COR-L47 (cell line): Measurements from ENCODE around the gene C1orf167.

ENCODE experiments used
- DNase-seq: peaks from one replicate; lab custom pipeline; 2025; lab: John Stamatoyannopoulos, UW

Gene C1orf167

DNA sequence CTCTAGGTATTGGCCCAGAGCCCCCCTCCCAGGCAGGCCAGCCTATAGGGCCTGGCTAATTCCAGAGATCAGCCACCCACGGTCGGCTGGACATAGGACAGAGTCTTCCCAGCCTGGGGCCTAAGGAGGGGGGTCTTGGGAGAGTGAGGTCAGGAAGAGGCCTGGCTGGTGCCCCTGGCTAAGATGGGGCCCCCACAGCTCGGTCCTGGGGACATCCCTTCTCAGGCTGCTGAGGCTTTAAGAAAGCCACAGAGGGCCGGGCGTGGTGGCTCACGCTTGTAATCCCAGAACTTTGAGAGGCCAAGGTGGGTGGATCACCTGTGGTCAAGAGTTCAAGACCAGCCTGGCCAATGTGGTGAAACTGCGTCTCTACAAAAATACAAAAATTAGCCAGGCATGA lies 2.5 kb downstream of the C1orf167 start:
- no peak for DNase-seq

DNA sequence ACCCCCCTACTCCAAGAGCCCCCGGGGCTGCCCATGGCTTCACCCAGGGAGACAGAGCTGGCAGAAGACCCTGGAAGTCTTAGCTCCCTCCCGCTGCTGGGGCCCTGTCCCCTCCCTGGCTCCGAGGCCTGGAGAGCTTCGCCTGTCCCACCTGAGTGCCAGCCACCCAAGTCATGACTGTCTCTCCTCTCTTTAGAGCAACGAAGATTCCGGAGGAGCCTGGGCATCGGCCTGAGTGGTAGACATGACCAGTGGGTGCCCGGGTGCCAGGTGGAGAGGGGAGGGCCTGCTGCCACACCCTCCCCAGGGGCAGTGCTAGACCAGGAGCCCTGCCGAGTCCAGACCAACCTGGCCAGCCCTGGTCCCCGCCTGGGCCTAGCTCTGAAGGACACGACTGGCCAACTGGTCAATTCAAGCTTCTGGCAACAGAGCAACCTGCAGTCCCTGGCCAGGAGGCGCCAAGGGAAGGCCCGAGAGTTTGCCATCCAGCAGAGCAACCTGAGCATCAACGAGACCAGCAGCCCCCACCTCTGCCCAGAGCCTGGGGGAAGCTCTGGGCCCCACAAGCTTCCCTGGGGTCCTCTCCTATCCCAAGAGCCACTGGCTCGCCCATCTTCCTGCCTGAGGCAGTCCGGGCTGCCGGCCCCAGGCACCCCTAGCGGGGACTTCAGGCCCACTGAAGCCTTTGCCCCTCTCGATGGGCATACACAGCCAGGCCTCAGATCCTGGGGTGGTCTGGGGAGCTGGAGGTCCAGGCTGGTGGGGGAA lies 3.9 kb downstream of the C1orf167 start:
- DNase-seq = no peak

DNA sequence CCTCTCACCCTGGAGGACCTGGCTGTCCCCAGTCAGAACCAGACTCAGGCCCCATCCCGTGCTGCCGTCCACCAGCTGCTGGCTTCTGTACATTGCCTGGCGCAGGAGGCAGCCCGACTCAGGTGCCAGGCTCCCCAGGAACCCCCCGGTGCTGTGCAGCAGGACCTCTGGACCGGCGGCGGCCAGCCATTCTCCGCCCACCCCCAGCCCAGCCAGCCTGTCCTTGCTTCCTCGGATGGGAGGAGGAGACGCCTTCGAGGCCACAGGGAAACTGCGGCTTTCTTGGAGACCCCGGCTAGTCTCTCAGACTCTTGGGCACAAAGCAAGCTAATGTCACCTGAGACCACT lies 4.4 kb downstream of the C1orf167 start:
- DNase-seq = no peak

DNA sequence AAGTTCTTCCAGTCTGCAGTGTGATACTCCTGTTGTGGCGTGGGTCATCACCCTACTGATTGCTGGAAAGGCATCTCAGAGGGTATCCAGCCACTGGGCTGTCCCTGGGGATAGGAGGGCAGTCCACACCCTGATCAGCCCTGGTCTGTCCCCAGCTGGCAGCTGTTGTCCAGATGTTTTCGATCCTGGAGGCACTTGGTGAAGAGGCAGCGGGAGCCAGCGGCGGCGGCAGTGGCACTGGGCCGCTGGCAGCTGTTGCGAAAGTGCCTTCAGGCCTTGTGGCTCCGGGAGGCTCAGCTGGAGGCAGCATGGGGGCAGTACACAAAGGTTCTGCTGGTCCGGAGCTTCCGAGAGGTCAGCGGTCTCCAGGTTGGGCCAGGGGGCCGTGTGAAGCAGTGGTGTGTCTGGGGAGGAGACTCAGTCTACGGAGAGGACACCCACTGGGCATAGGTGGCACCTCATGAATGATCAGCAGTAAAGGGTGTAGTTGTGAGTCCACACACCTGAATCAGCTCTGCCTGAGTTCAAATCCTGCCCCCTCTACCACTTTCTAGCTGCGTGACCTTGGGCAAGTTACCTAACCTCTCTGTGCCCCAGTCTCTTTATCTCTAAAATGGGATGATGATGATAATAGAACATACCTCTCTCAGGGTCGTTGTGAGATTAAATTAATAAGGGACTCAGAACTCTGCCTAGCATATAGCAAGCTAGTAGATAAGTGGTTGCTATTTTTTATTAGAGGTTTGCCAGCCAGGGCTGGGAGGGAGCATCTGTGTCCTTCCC lies 6.1 kb downstream of the C1orf167 start:
- DNase-seq = no peak

DNA sequence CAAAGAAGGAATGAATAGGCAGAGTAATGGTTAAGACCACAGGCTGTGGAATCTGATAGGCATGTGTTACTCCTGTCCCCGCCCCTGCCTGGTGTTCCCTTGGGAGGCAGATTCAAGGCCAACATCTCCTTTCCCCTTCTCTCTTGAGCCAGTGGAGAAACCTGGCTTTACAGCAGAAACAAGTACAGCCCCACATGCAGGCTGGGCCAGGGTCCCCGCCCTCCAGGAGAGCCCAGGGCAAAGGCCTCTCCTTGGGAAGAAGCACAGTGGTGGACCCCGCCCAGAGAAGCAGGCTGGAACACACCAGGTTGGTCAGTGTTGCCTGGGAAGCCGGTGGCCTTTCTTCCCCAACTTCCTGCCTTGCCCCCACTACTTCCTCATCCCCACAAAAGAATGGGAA lies 6.8 kb downstream of the C1orf167 start:
- DNase-seq = no peak

DNA sequence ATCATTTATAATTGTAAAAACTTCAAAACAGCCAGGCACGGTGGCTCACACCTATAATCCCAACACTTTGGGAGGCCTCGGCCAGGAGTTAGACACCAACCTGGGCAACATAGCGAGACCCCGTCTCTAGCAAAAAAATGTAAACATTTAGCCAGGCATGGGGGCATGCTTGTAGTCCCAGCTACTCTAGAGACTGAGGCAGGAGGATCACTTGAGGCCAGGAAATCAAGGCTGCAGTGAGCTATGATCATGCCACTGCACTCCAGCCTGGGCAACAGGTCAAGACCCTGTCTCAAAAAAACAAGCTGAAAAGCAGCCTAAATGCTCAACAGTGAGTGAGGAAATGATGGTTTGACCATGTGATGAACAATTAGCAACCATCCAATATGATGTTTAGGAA lies 7.3 kb downstream of the C1orf167 start:
- DNase-seq = no peak

DNA sequence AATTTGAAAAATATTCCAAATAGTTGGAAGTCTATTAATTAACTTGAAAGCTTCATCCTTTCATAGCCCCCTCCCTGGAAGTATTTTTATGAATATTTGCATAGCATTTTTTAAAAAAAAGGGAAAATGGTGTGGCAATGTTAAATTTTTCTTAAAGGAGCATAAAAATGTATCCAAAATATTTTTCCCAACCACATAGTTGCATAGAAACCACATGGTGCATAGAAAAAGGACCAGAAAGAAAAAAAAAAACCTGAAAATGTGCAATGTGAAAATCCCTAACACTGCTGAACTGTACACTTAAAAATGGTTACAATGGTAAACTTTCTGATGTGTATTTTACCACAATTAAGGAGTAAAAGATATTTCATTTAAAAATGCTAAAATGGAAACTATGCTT lies 8.0 kb downstream of the C1orf167 start:
- no peak for DNase-seq

DNA sequence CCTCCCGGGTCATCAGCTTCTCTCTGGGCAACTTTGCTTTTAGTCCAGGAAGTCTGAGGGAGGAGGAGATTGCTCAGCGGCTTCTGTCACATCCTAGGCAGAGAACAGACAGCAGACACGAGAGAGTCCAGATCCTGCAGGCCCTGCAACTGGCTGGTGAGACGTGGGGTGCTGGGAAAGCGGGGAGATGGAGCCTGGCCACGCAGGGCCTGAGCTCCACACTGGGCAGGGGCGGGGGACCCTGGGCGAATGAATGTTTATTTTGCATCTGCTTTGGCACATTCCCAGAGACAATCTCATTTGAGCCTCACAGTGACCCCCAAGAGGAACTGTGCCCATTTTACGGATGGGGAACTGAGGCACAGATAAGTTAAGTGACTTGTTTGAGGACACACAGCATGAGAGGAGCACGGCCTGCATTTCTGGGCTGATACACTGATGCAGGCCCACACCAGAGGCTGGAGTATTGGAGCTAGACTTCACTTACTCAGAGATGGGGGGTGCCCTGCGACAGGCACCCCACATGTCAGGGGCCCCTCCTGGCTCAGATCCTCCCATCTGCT lies 9.6 kb downstream of the C1orf167 start:
- DNase-seq = no peak

DNA sequence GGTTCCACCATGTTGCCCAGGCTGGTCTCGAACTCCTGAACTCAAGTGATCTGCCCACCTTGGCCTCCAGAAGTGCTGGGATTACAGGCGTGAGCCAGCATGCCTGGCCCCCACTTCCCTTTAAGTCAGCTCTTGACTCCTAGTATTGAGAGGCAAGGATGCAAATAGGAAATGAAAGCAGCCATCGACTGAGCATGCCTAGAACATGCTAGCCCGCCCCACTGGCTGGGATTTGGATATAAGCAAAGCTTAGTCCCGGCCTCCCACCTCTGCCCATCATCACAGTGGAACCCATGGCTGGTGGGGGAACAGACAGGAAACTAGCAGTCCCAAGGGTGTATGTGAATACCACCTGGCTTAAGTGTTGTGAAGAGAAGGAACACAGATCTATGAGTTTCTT lies 10.5 kb downstream of the C1orf167 start:
- DNase-seq = no peak

DNA sequence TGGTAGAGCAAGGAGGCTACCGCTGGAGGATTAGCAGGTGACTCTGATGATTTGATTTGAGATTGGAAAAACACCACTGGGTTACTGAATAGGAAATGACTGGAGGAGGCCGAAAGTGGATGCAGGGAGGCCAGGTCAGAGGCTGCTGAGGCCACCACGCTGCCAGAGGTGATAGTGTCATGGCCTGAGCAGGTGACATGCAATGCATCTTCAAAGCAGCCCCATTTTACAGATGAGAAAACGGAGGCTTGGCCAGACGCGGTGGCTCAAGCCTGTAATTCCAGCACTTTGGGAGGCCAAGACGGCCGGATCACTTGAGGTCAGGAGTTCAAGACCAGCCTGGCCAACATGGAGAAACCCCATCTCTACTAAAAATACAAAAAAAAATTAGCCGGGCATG lies 12.8 kb downstream of the C1orf167 start:
- DNase-seq = no peak

DNA sequence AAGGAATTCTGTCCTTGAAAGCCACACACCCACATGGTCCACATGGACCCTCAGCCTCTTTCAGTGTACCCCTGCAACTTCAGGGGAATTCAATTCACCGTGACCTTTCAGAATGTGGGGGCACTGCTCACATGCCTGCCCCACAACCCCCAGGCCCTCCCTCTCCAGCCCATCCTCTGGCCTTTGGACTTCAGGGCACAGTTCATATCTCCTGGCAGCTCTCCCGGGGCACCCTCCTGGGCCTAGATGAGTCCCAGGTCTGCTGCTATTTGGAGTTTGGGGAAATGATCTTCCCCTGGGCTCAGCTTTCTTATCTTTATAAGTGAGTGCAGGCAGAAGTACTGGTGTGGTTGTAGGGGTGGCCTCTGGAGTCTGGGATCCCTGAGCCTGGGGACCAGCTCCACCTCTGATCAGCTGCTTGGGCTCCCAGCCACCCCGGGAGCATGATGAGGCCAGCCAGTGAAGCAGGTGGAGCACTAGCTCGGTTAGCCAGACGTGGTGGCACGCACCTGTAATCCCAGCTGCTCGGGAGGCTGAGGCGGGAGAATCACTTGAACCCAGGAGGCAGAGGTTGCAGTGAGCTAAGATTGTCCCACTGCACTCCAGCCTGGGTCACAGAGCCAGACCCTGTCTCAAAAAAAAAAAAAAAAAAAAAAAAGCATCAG lies 15.8 kb downstream of the C1orf167 start:
- no peak for DNase-seq

DNA sequence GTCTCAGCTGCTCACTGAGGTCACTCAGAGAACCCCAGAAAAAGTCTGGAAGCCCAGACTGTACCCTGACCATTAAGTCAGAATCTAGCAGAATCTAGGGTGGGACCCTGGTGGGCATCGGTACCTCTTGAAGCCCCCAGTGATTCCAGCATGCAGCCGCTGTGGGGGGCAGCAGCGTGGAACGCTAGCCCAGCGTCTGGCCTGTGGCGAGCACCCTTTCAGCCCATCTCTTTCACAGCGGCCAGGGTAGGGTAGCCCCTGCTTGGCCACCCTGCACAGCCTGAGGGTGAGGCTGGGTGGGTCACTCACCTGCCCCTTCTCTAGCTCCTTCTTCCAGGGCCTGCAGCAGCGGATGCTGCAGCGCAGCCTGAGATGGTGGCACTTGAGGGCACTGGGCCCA lies 16.3 kb downstream of the C1orf167 start:
- no peak for DNase-seq

DNA sequence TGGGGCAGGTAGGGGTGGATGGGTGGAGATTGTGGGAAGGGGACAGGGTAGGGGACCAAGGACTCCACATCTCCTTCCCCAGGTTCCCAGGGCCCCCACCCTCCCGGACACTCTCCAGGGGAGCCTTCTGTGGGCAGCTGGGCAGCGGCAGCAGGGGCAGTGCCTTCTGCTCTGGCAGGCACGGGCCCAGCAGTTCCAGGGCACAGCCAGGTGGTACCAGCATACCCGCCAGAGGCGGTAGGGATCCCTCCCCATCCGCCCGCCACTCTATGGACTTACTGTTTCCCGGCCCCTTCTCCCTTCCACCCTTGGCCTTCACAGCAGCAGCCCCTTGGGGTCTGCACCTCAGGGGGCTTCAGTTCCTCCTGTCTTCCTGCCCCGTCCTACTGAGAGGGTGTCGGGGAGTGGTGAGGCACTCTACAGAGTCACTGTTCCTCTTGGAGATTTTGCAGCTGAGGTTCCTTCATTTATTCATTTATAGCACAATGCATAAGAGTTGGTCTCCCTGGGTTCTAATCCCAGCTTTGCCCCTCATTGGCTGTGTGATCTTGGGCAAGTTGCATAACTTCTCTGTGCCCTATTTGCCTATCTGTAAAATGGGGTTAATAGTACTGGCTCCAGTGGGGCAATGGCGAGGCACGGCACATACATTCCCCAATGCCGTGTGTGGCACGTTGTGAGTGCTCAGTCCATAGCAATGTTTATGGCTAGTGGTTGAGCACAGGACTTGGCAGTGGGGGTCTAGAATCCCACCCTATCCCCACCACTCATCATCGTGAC lies 17.0 kb downstream of the C1orf167 start:
- DNase-seq = no peak

DNA sequence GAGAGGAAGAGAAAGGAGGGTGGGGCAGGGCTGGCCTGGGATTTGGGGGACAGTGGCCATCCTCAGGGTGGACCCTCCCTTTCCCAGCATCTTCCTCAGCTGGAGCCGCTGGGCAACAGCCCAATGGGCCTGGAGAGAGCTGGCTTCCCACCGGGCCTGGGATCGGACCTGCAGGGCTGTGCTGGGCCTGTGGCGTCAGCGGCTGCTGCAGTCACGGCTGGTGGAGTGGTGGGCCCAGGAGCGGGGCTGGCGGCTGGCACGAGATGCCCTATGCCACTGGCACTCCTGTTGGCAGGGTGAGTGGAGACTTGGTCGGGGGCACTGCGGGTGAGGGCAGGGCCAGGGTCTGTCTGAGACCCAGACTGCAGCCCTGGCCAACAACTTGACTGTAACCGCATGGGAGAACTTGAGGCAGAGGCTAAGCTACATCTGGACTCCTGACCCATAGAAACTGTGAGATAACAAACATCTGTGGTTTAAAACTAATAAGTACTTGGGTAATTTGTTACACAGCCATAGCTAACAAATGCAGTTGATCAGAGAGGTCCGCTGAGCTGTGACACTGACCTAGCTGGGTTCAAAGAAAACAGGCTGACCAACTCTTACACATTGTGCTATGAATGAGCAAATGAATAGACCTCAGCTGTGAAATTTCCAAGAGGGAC lies 17.9 kb downstream of the C1orf167 start:
- DNase-seq = no peak

DNA sequence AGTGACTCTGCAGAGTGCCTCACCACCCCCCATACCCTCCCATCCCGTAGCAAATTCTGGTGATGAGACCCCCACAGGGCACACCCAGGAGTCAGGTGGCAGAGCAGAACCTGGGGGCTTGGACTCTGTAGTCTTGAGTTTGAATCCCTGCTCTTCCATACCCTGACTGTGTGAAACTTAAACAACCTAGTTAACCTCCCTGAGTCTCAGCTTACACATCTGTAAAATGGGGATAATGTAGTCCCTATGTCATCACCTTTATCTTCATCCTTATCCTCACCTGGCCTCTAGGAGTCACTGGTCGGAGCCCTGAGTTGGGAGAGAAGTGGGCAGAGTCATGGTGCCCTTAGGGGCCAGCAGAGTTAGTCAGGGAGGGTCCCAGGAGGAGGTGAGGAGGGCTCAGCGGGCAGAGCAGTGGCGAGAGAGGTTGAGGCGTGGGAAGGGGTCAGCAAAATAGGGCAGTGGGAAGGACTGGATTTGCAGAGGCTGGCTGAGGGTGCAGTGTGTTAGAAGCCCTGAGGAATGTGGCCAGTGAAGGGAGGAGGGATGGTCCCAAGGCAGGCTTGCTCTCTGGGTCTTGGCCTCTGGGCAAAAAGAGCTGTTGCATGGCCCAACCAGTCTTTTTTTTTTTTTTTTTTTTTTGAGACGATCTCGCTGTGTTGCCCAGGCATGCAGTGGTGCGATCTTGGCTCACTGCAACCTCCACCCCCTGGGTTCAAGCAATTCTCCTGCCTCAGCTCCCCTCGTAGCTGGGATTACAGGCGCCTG lies 18.6 kb downstream of the C1orf167 start:
- no peak for DNase-seq

DNA sequence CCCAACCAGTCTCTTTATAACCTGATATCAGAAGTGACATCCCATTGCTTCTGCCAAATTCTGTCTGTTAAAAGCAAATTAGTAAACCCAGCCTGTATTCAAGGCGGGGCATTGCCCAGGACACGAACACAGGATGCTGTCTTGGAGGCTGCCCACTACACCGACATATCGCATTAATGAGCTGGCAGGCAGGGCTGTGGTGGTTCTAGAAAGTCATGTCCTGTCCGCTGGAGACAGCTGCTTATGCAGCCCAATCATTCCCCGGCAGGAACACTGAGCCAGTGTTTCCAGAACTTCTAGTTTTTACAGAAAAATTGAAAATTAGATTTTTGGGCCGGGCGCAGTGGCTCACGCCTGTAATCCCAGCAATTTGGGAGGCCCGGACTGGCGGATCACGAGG lies 19.3 kb downstream of the C1orf167 start:
- DNase-seq = no peak

DNA sequence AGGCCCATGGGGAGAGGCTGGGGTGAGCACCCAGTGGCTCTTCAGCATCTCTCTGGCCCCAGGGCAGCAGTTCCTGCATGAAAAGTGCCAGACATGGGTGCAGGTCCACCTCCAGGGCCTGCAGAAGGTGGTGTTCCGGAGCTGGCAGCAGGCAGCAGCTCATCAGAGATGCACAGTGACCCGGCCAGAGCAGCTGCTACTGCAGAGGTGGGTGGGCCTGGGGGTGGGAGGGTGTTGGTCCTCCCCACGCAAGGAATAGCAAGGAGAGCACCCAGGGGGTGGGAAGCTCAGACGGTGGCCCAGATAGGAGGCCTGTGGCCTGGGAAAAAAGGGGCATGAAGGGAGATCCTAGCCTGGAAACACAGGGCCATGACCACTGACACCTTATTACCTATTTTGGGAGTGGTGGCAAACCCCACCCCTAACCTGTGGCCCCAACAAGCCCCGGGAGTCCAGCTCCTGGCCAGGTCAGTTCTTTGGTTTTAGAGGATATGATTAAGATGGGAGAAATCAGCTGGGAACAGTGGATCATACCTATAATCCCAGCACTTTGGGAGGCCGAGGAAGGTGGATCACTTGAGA lies 20.2 kb downstream of the C1orf167 start:
- no peak for DNase-seq

DNA sequence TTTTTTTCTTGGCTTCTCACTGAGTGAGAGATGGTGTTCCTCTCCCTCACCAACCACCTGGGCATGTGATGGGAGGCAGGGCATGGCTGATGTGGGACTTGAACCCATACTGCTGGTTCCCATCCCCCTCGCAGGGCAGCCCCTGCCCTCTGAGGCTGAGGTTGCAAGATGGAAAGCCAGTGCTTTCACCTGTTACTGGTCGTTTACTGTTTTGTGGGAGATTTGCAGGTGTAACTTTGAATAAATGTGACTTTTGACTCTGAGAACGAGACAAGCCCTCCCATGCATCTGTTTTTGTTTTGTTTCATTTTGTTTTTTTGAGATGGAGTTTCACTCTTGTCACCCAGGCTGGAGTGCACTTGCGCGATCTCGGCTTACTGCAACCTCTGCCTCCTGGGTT lies 21.6 kb downstream of the C1orf167 start:
- DNase-seq = no peak

DNA sequence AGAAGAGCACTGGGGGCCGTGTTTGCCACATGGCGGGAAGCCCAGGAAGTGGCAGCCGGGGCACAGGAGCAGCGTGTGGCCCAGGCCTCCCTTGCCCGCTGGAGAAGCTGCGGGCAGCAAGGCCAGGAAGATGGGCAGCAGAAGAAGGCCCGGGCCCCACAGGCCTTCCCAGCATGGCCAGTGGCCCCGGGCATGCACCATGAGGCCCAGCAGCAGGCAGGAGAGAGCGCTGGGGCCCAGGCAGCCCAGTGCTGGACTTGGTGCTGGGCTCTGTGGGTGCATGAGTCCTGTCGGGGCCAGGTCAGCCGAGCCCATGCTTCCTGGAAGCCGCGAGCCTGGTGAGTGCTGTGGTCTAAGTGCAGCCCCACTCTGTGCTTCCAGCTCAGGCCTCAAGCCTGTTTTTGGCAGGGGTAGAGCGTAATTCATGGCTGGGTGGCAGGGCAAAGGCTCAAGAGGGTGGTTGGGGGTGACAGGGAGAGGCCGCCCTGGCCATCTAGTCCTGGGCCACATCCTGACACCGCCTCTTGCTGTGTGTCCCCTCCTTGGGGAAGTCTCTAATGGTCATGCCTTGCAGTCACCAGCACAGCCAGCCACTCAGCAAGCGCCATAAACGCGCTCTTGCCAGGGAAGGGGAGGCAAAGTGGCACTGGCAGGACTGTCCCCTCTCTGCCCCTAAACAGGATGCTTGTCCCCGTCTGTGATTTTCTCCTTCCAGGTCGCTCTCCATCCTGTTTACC lies 22.4 kb downstream of the C1orf167 start:
- no peak for DNase-seq
